ENCODE data around the gene TRIM47.

The TRIM47 gene

DNA sequence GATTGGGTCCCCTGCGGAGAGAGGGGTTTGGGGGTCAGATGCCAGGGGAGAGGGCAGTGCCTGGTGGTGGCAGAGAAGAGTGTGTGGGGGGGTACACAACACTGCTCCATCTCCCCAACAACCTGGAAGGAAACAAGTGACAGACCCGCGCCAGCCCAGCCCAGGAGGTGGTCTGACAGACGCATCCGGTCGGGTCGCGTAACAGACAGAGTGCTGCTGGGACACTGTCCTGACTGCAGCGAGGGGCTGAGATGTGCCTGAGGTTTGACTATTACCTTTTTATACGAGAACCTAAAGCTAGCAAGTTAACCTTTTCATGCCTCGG lies 50.3 kb downstream of the TRIM47 start:
- no peak for DNase-seq

DNA sequence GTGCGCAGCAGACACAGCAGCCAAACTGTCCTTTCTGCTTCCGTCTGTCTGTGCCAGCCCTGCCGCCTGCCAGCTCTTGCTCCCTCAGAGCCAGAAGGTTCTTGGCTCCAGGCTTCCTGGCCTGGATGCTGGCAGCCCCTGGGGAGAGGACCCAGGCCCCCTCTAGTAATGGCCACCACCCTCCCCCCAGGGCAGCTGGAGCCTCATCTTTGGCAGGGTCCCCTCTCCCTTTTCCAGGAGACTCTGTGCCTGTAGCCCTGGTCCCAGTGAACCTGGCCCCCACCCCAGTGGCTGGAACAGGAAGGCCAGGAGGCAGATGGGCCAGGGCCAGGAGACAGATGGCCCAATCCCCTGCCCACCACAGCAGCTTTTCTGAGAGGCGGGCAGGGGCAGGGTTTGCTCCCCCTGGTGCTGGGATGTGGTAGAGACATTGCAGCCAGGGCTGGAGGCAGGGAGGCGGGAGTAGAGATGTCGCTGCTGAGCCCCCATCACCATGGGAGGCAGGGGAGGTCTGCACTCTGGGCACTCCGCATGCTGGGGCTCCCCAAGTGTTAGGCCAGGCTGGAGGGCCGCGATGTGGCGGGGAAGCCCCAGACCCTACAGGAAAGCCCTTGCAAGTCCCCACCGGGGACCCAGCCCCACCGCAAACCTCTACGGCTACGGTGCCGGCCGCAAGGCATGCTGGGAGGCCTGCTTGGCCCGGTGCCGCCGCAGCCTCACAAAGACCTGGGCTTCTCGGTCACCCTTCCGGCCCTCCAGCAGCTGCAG lies 50.9 kb downstream of the TRIM47 start:
- DNase-seq: peak; percentile 37

GRCh38 chr17:75826561-75827307 lies 51.6 kb downstream of the TRIM47 start:
- DNase-seq: no peak

DNA sequence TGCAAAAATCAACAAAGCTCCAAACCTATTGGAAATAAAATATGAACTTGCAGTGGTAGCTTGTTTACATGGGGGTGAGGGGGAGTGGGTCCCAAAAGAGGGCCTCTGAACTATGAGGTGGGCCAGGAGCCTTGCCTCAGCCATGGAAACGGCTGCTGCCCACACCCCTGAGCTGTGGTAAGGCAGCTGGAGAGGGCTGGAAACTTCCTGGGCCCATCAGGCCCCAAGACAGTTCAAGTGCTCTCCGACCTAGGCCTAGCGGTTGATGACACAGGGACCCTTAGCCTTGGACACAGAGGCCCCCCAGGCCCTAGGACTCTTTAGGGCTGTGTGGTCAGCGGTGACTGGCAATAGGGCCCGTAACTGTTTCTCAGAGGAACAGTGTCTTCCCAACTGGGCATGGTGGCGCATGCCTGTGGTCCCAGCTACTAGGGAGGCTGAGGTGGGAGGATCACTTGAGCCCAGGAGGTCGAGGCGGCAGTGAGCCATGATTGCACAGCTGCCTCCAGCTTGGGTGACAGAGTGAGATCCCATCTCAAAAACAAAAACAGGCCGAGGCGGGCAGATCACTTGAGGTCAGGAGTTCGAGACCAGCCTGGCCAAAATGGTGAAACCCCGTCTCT lies 52.5 kb downstream of the TRIM47 start:
- no peak for DNase-seq

- no peak for DNase-seq
These were observed 53.2 kb downstream of the TRIM47 start for GRCh38 chr17:75825149-75825552.

- no peak for DNase-seq
These were observed 53.7 kb downstream of the TRIM47 start for GRCh38 chr17:75824666-75825065.
